C4-2B (cell line): ENCODE data around the gene KRT9.
"Not testable (repeated sequence)": the region's sequence is repeated elsewhere in the genome, so short reads cannot be mapped to it uniquely, and the experiment has no call there.

Experiments
- H3K27ac ChIP-seq: fragments of 450-650 bp; 2 replicates; pipeline ENCODE4 v1.5.1; 2017
- CTCF ChIP-seq: fragments of 450-650 bp; conservative IDR thresholded peaks from 2 replicates; pipeline ENCODE4 v1.5.1; 2017; ENCODE audit warnings: mild to moderate bottlenecking
- ZFX ChIP-seq: fragments of 450-650 bp; IDR thresholded peaks from 2 replicates; pipeline ENCODE4 v1.6.1; 2017

KRT9 gene

GRCh38 chr17:41617136-41617535 lies 45.3 kb upstream of the KRT9 start:
- no peak overlapping the region for H3K27ac ChIP-seq
- TF ChIP-seq ZFX: no peak
- TF ChIP-seq CTCF: no peak

DNA sequence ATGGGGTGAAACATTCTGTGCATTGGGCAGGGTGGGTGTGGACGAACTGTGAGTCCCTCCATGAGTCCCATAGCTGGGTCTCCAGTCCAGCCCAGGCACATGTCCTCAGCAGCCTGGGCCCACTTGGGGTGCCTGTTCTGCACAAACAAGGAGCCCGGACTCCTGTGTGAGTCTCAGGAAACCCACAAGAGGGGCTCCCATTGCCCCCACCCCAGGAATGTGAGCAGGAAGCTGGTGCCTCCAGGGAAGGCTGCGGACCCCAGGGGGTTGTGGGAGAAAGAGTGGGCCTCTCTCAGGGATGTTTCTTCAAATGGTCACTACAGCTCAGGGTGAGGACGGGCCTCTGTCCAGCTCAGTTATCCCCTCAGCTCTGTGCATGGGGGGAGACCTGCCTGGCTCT lies 44.6 kb upstream of the KRT9 start:
- not testable (repeated sequence) for H3K27ac ChIP-seq

DNA sequence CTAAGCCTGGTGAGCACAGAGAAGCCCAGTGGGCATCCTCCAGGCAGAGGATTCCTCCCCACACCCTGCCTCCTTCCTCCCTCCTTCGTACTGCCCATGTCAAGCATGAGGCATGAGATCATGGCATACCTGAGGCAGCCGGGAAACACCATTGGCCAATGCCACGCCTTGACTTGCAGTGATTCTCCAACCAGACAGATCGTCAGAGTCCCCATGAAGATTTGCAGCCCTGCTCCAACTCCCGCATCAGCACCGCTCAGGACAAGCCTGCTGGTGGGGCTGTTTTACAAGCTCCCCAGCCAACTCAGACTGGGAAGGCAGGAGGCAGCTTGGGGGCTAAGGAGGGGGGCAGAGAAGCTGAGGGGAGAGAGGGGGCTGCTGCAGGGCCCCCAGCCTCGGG lies 43.6 kb upstream of the KRT9 start:
- TF ChIP-seq ZFX (no peak), CTCF (no peak)
- no peak overlapping the region for H3K27ac ChIP-seq

GRCh38 chr17:41614767-41615166 lies 42.9 kb upstream of the KRT9 start:
- H3K27ac ChIP-seq: not testable (repeated sequence)

- TF ChIP-seq ZFX (no peak), CTCF (no peak)
- H3K27ac ChIP-seq: no peak overlapping the region
Measured at GRCh38 chr17:41614098-41614497, 42.2 kb upstream of the KRT9 start.

DNA sequence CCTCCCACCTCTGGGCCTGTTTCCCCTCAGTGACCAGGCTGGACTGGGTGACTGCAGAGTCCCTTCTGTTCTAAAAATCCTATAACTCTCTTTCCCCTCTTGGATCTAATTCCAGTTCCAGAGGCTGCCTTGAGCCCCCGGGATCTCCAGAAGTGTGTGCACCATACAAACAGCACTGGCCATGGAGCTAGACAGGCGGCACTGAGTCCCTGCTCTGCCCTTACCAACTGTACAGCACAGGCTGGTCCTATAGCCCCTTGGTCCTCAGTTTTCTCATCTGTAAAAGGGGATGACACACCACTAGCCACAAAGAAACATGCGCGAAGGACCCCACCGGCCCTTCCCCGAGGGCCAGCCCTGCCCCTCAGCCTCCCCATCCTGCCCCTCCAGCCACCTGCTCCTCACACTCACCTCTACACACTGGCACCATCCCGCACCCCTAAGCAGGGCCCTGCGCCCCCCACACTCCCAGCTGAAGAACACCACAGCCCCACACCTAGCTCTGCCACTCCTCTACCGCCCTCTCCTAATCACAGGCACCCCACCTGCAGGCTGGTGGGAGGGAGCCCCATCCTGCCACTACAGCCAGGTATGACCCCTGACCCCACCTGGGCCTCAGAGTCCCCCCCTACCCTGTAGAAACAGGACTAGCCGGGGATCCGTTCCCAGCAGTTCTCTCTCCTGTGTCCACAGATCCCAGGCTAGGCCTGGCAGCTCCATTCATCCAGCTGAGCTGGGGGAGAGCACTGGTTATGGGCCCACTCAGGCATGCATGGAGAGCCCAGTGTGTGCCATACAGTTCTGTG lies 41.6 kb upstream of the KRT9 start:
- no peak for TF ChIP-seq ZFX
- no peak overlapping the region for H3K27ac ChIP-seq

GRCh38 chr17:41612376-41613160 lies 40.7 kb upstream of the KRT9 start, which contains the start of gene KRT16:
Gene KRT16 (minus strand): TSS chr17:41612767. CDS start chr17:41612688, 79 bp downstream.
- H3K27ac ChIP-seq: not testable (repeated sequence)

- no peak for TF ChIP-seq ZFX
- no peak for TF ChIP-seq CTCF
- H3K27ac ChIP-seq: no peak overlapping the region
Measured at GRCh38 chr17:41610965-41611640, 39.2 kb upstream of the KRT9 start.

GRCh38 chr17:41610061-41610517 lies 38.2 kb upstream of the KRT9 start:
- not testable (repeated sequence) for H3K27ac ChIP-seq

DNA sequence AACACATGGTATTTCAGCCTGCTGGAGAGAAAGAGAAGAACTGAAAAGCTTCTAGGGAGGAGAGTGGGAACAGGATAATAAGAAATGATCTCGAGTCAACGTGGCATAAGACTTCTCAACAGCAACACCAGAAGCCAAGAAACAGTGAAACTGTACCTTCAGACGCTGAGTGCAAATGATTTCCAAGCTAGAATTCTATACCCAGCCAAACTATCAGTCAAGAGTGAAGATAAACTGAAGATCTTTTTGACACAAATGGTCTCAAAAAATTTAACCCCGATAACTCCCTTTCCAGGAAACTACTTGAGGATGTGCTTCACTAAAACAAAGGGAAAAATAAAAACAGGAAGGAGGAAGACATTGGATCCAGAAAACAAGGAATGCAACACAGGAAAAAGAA lies 35.1 kb upstream of the KRT9 start:
- H3K27ac ChIP-seq: not testable (repeated sequence)
